Measurements from ENCODE around the gene EYS. TPM values are rescaled to one million over a fixed set of nuclear protein-coding genes. Genes with fewer than 3 reads are reported as not detected.
"Not testable (repeated sequence)": the region's sequence is repeated elsewhere in the genome, so short reads cannot be mapped to it uniquely, and the experiment has no call there.

The EYS gene
- total RNA-seq, 2 donors from 2014 or later = not detected

DNA sequence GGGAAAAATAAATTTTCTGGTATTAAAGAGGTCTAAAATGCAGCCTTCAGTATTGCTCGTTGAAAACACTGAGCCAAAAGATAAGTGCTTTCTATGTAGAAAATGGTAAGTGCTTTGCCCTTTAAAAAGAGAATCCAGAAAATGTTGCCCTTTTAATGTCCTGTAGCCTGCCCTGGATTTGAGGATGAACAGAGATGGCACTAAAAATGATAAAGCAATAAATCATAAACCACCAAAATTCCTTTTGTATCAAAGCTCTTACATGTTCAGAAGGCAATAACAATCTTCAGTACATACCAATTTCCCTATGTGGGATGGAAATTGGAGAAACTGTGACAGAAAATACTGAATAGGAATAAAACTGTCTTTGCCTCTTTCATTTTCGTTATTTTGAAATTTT is 1665.7 kb downstream of the EYS start:
- no peaks in the 10 kb centered on the region for H3K9me3 Mint-ChIP-seq

DNA sequence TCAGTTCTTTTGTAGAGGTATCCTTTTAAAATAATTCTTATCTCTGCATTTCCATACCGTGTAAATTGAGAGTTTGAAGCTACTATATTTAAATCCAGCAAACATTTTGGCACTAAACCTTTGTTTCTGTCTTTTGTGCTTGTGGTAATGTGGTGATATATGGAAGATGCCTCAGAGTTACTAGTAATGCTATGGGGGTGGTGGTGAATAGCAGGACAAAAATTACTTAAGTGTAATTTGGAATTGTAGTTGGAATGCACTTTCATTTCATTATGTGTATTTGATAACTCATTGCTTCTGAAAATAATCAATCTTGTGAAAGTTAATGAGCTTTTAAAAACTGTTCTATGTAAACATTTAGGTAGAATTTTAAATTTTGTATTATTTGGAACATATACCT is 1666.9 kb downstream of the EYS start:
- no peaks in the 10 kb centered on the region for H3K4me1 Mint-ChIP-seq
- no peak overlapping the region for H3K4me3 Mint-ChIP-seq
- H3K27me3 Mint-ChIP-seq = no peaks in the 10 kb centered on the region
- ATAC-seq (replicated peaks) = no peak
- no peaks in the 10 kb centered on the region for H3K36me3 Mint-ChIP-seq (ENCODE audit: low read depth)
- H3K9me3 Mint-ChIP-seq = no peaks in the 10 kb centered on the region
- H3K27ac Mint-ChIP-seq = no peak overlapping the region

More for the DNA sequence above, 1665.7 kb downstream of the EYS start:
- Mint-ChIP-seq H3K4me3 (no peak overlapping the region), H3K27me3 (no peaks in the 10 kb centered on the region), H3K36me3 (ENCODE audit: low read depth) (no peaks in the 10 kb centered on the region), H3K4me1 (no peaks in the 10 kb centered on the region), H3K27ac (no peak overlapping the region)
- no peak for ATAC-seq (replicated peaks)

DNA sequence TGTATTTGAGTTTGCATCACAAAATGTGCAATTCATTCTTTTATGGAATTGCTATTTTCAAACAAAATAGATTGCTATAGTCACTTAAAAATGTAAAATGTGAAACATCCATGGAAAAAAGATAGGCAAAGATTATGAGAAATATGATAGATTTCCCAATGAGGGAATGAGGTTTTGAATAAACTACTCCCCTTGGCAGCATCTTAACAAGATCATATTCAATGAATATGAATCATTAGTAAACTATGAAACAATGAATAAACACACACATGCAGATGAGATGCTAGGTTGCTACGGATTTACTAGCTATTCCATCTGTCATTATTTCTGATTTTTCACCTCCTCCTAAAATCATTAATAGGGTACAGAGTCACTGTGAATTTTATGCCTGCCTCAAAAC is 1669.6 kb downstream of the EYS start:
- H3K27ac Mint-ChIP-seq = no peak overlapping the region
- H3K27me3 Mint-ChIP-seq = no peaks in the 10 kb centered on the region
- H3K9me3 Mint-ChIP-seq = no peaks in the 10 kb centered on the region
- no peaks in the 10 kb centered on the region for H3K36me3 Mint-ChIP-seq (ENCODE audit: low read depth)
- no peaks in the 10 kb centered on the region for H3K4me1 Mint-ChIP-seq
- ATAC-seq (replicated peaks) = no peak
- H3K4me3 Mint-ChIP-seq = no peak overlapping the region

DNA sequence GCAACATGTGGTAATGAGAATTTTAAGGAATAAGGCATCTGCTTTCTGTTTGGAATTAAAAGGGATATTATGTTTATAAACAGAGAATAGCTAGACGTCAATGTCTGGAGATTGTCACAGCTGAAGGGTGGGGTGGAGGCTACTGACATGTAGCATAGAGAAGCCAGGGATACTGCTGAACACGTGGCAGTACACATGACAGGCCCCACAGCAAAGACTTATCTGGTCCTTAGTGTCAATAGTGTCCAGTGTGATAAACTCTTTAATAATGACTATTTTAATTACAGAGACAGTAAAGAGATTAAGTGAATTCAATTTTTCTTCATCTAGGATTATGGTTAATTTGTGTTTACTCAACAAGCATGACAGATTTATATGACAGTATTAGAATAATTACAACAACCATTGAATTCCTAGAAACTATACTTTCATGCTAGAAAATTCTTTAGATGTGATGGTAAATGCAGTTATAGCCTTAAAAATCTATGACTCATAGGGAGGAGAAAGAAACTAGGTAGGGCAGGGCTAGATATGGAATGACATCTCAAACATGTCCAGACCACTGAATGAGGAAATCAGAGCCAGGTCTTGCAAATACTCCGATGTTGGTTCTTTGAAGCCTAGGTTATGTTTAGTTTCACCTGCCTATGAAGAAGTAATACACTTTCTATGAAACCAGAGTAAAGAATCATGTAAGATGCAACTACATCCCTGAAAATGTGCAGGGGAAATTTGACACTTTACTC is 1671.9 kb downstream of the EYS start:
- Mint-ChIP-seq H3K4me3 (no peak overlapping the region), H3K27ac (no peak overlapping the region), H3K4me1 (no peaks in the 10 kb centered on the region), H3K27me3 (no peaks in the 10 kb centered on the region), H3K36me3 (ENCODE audit: low read depth) (no peaks in the 10 kb centered on the region), H3K9me3 (peaks cover 1% of the 10 kb centered on the region)
- ATAC-seq (replicated peaks) = no peak

DNA sequence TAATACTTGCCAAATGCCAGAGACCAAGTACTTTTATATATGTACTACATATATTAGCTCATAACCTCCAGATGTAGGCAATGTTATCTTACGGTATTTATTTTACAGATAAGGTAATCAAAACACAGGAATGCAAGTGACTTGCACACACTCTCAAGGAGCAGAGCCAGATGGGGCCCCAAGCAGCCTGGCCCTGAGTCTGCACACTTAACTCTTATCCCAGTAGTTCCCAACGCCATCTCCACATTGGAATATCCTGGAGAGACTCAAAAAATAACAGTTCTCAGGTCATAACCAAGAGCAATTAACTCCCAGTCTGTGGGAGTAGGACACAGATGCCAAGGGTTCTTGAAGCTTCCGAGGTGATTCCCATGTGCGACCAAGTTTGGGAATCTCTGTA is 1672.7 kb downstream of the EYS start:
- H3K9me3 Mint-ChIP-seq = peaks cover 6% of the 10 kb centered on the region
- no peaks in the 10 kb centered on the region for H3K27me3 Mint-ChIP-seq
- no peak overlapping the region for H3K4me3 Mint-ChIP-seq
- no peak for ATAC-seq (replicated peaks)
- H3K4me1 Mint-ChIP-seq = no peaks in the 10 kb centered on the region
- H3K27ac Mint-ChIP-seq = no peak overlapping the region
- H3K36me3 Mint-ChIP-seq (ENCODE audit: low read depth) = no peaks in the 10 kb centered on the region

DNA sequence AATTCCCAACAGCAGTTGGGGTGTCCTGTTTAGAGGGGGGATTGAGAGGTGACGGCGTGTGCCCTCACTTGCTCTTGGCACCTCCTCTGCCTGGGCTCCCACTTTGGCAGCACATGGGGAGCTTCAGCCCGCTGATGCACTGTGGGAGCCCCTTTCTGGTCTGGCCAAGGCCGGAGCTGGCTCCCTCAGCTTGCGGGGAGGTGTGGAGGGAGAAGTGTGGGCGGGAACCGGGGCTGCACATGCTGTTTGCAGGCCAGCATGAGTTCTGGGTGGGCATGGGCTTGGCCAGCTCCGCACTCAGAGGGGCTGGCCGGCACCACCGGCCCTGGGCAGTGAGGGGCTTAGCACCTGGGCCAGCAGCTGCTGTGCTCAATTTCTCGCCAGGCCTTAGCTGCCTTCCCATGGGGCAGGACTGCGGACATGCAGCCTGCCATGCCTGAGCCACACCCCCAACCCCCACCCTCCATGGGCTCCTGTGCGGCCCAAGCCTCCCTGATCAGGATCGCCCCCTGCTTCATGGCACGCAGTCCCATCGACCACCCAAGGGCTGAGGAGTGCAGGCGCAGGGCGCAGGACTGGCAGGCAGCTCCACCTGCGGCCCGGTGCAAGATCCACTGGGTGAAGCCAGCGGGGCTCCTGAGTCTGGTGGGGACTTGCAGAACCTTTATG is 1675.9 kb downstream of the EYS start:
- H3K9me3 Mint-ChIP-seq; H3K4me1 Mint-ChIP-seq; H3K27me3 Mint-ChIP-seq; H3K4me3 Mint-ChIP-seq; H3K36me3 Mint-ChIP-seq (ENCODE audit: low read depth); H3K27ac Mint-ChIP-seq; ATAC-seq (replicated peaks): not testable (repeated sequence)

DNA sequence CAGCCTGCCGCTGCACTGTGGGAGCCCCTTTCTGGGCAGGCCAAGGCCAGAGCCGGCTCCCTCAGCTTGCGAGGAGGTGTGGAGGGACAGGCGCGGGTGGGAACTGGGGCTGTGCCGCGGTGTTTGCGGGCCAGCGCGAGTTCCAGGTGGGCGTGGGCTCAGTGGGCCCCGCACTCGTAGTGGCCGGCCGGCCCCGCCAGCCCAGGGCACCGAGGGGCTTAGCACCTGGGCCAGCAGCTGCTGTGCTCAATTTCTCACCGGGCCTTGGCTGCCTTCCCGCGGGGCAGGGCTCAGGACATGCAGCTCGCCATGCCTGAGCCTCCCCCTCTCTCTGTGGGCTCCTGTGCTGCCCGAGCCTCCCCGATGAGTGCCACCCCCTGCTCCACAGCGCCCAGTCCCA is 1683.3 kb downstream of the EYS start:
- H3K4me1 Mint-ChIP-seq = no peaks in the 10 kb centered on the region
- H3K27ac Mint-ChIP-seq = no peak overlapping the region
- H3K4me3 Mint-ChIP-seq = no peak overlapping the region
- ATAC-seq (replicated peaks) = no peak
- H3K27me3 Mint-ChIP-seq = no peaks in the 10 kb centered on the region
- no peaks in the 10 kb centered on the region for H3K36me3 Mint-ChIP-seq (ENCODE audit: low read depth)
- no peaks in the 10 kb centered on the region for H3K9me3 Mint-ChIP-seq

DNA sequence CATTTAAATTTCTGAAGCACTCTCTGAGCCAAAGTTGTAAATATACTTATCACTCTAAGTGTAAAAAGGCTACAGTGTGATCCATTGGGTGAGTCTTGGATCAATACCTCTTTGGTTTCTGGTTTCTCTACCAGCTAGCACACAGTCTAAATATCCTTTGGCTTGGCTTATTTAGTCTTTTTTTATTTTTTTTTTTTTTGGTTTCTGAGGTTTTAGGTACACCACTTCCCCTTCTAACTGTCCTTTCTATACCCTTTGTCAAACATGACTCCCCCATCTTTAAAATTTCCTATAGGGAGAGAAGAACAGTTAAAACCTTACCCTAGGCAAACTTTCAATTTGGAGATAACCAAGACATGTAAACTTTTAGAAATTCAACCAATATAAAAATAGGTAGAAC is 1692.4 kb downstream of the EYS start:
- Mint-ChIP-seq H3K4me3 (no peak overlapping the region), H3K27ac (no peak overlapping the region), H3K27me3 (no peaks in the 10 kb centered on the region), H3K9me3 (peaks cover 5% of the 10 kb centered on the region), H3K4me1 (no peaks in the 10 kb centered on the region), H3K36me3 (ENCODE audit: low read depth) (no peaks in the 10 kb centered on the region)
- ATAC-seq (replicated peaks) = no peak

DNA sequence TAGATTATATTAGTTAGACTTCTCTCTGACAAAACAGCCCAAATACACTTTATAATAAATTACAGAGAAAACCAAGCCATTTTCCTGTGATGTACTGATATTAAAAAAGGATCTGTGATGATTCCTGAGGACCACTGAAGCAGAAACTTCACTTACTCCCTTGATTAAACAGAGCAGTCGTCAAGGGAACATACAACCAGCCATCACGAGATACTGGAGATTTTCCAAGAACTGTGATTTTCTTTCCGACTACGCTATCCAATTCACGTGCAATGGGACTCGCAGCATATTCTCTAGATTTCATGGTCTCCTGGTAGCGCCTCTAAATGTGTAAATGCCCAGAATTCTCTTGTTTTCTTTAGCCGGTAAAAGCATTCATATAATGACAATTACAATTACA is 1694.0 kb downstream of the EYS start:
- no peak for ATAC-seq (replicated peaks)
- H3K27me3 Mint-ChIP-seq = no peaks in the 10 kb centered on the region
- H3K9me3 Mint-ChIP-seq = peaks cover 7% of the 10 kb centered on the region
- H3K4me3 Mint-ChIP-seq = no peak overlapping the region
- no peaks in the 10 kb centered on the region for H3K4me1 Mint-ChIP-seq
- no peak overlapping the region for H3K27ac Mint-ChIP-seq
- no peaks in the 10 kb centered on the region for H3K36me3 Mint-ChIP-seq (ENCODE audit: low read depth)

DNA sequence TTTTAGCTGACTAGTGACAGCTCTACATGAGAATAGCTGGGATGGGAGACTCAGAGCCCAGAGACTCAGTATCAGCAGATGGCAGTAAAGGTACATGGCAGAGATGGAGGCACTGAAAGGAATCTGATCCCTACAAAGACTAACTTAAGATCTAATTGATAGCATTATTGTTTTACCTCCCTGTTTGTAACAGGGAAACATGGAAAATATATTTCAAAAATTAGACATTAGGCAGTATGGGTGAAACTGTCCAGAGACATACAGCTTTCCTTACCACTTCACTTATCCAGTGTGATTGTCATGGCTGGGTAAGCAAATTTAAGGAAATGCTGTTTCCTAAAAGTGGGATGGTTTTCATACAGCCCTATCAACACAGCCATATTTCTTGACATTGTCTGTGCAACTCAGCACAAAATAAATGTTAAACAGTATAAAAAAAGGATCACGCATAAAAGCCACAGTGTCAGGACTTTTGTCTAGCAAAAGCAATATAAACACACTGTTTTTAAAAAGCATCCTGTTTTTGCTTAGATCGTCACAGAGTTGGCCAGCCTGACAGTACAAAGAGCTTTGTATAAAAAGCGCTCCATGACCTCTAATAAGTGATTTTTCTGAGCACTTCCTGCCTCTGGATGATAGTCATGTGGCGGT is 1694.5 kb downstream of the EYS start:
- Mint-ChIP-seq H3K4me3 (no peak overlapping the region), H3K36me3 (ENCODE audit: low read depth) (no peaks in the 10 kb centered on the region), H3K27me3 (no peaks in the 10 kb centered on the region), H3K4me1 (no peaks in the 10 kb centered on the region), H3K27ac (no peak overlapping the region), H3K9me3 (peaks cover 9% of the 10 kb centered on the region)
- no peak for ATAC-seq (replicated peaks)

GRCh38 chr6:64010666-64011065 is 1696.4 kb downstream of the EYS start:
- H3K27me3 Mint-ChIP-seq = no peaks in the 10 kb centered on the region
- H3K4me1 Mint-ChIP-seq = no peaks in the 10 kb centered on the region
- H3K36me3 Mint-ChIP-seq (ENCODE audit: low read depth) = no peaks in the 10 kb centered on the region
- no peak for ATAC-seq (replicated peaks)
- H3K4me3 Mint-ChIP-seq = no peak overlapping the region
- no peak overlapping the region for H3K27ac Mint-ChIP-seq
- peaks cover 12% of the 10 kb centered on the region for H3K9me3 Mint-ChIP-seq

DNA sequence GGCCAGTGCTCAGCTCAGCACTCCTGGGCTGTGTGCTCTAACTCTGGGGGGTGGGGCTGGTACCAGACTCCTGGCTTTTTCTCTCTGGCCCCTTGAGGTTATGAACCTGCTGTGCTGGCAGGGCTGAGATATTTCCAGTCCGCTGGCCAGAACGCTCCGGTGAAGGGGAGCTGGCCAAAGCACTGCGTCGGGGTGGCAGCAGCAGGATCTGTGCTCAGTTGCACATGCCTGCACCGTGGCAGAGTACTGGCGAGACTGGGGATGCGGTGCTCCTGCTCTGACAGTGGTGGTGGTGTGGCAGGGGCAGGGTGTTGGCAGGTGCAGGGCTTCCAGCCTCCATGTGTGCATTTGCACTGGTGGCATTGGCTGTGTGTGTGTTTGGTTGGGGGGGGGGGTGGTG is 1697.0 kb downstream of the EYS start:
- Mint-ChIP-seq H3K36me3 (ENCODE audit: low read depth) (no peaks in the 10 kb centered on the region), H3K4me3 (no peak overlapping the region)

DNA sequence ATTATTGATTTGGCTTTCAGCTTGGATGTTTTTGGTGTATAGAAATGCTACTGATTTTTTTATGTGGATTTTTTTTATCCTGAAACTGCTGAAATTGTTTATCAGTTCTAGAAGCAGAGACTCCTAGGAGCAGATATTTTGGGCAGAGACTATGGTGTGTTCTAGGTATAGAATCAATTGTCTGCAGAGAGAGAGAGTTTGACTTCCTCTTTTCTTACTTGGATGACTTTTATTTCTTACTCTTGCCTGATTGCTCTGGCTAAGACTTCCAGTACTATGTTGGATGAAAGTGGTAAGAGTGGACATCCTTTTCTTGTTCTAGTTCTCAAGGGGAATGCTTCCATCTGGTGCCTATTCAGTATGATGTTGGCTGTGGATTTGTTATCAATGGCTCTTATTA is 1700.8 kb downstream of the EYS start:
- no peak overlapping the region for H3K4me3 Mint-ChIP-seq
- no peaks in the 10 kb centered on the region for H3K36me3 Mint-ChIP-seq (ENCODE audit: low read depth)
- no peak for ATAC-seq (replicated peaks)
- H3K4me1 Mint-ChIP-seq = no peaks in the 10 kb centered on the region
- no peak overlapping the region for H3K27ac Mint-ChIP-seq
- H3K9me3 Mint-ChIP-seq = peaks cover 17% of the 10 kb centered on the region
- H3K27me3 Mint-ChIP-seq = no peaks in the 10 kb centered on the region

More for the DNA sequence above, 1697.0 kb downstream of the EYS start:
- no peaks in the 10 kb centered on the region for H3K27me3 Mint-ChIP-seq
- no peaks in the 10 kb centered on the region for H3K4me1 Mint-ChIP-seq
- peaks cover 17% of the 10 kb centered on the region for H3K9me3 Mint-ChIP-seq
- no peak for ATAC-seq (replicated peaks)
- H3K27ac Mint-ChIP-seq = no peak overlapping the region

GRCh38 chr6:64000818-64001491 is 1706.1 kb downstream of the EYS start:
- no peak overlapping the region for H3K27ac Mint-ChIP-seq
- H3K36me3 Mint-ChIP-seq (ENCODE audit: low read depth) = no peaks in the 10 kb centered on the region
- no peak overlapping the region for H3K4me3 Mint-ChIP-seq
- no peaks in the 10 kb centered on the region for H3K4me1 Mint-ChIP-seq
- no peaks in the 10 kb centered on the region for H3K27me3 Mint-ChIP-seq
- H3K9me3 Mint-ChIP-seq = peaks cover 5% of the 10 kb centered on the region
- no peak for ATAC-seq (replicated peaks)

GRCh38 chr6:63999613-64000012 is 1707.4 kb downstream of the EYS start:
- no peaks in the 10 kb centered on the region for H3K9me3 Mint-ChIP-seq
- ATAC-seq (replicated peaks) = no peak
- no peaks in the 10 kb centered on the region for H3K36me3 Mint-ChIP-seq (ENCODE audit: low read depth)
- H3K27ac Mint-ChIP-seq = no peak overlapping the region
- no peaks in the 10 kb centered on the region for H3K27me3 Mint-ChIP-seq
- H3K4me1 Mint-ChIP-seq = no peaks in the 10 kb centered on the region
- H3K4me3 Mint-ChIP-seq = no peak overlapping the region

All from activated T-helper 17 cell treated with anti-CD3 and anti-CD28 coated beads, Interleukin-2, amount 50 U/mL, for 72 hours (primary cell).